OCI-LY7 (cell line): ENCODE measurements around the gene UBE2L3.

Experiments used
- CTCF ChIP-seq: fragments of 200-600 bp; sonication (generic); conservative IDR thresholded peaks from 2 replicates; pipeline ENCODE4 v1.5.1; 2014; ENCODE audit warnings: mild to moderate bottlenecking, antibody characterized with exemption, low read length, moderate library complexity, mixed read lengths
- EZH2phosphoT487 ChIP-seq: fragments of 200-600 bp; sonication (generic); IDR thresholded peaks from 2 replicates; pipeline ENCODE4 v1.6.1; 2018; ENCODE audit warnings: low read depth, borderline replicate concordance, mild to moderate bottlenecking, mixed run types, antibody characterized with exemption, low read length, moderate library complexity, mixed read lengths

GRCh38 chr22:21606775-21607174, 39.3 kb downstream of the UBE2L3 start:
- TF ChIP-seq CTCF (no peak), EZH2phosphoT487 (no peak)
